NCI-H2196 treated with DMSO at 0.1 percent for 48 hours (cell line): ENCODE results near the gene EEF2K.
A peak's percentile ranks its signal among the peaks of the same experiment; 100 is the strongest.
"Not testable (repeated sequence)": the region's sequence is repeated elsewhere in the genome, so short reads cannot be mapped to it uniquely, and the experiment has no call there.

Source experiments
- DNase-seq: peaks from one replicate; lab custom pipeline; 2025; ENCODE audit not compliant: unreplicated experiment; lab: John Stamatoyannopoulos, UW

Gene EEF2K

DNA sequence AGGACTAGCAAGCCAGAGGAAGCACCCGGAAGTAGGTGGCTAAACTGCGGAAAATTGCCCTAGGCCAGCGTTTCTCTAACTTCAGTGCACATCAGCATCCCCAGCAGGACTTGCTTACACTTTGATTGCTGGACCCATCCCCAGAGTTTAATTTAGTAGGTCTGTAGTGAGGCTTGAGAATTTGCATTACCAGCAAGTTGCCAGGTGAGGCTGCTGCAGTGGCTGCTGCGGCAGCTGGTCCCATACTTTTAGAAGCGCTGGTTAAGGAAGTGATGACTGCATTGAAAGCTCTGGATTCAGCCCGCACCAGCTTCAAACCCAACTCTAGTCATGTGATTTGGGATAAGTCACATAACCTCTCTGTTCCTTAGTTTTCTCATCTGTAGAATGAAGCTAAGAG is 4.2 kb downstream of the EEF2K start:
- no peak for DNase-seq

DNA sequence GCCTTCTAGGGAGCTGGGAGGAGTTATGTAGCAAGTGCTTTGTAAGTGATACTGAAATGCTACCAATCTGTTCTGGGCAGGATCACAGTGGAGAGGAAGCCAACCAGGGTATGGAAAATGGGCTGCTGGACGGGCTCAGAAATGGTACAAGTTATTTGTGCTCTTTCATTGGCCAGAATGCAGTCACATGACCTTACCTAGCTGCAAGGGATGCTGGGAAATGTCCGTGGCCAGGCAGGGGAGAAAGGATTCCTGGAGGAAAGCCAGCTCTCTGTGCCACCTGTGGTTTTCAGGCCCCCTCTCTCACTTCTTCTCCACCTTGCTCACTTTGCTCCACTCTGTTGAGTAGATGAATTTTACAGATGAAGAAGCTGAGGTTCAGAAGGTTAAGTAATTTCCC is 4.8 kb downstream of the EEF2K start:
- no peak for DNase-seq

DNA sequence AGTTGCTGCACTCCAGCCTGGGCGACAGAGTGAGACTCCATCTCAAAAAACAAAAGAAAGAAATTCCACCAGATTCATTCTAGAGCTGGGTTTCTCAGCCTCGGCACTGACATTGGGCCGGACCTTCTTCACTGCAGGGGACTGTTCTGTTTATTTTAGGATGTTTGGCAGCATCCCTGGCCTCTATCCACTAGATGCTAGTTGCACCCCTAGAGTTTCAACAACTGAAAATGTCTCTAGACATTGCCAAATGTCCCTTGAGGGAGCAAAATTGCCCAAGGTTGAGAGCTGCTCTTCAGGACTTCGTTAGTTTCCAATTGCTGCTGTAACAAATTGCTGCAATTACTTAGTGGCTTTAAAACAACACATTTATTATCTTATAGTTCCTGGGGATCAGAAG is 7.2 kb downstream of the EEF2K start:
- DNase-seq: no peak

DNA sequence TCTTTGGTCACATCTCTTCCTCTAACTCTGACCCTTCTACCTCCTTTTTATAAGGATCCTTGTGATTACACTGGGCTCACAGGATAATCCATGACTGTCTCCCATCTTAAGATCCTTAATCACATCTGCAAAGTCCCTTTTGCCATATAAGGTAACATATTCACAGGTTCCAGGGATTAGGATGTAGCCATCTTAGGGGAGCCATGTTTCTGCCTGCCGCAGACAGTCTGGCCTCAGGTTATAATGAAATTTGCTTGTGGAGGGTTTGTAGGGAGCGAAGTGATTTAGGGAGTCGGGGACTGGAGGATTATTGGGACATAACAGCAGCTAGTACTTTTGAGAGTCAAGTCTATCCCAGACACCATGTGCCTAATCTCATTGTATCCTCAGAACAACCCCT is 7.7 kb downstream of the EEF2K start:
- DNase-seq: no peak

DNA sequence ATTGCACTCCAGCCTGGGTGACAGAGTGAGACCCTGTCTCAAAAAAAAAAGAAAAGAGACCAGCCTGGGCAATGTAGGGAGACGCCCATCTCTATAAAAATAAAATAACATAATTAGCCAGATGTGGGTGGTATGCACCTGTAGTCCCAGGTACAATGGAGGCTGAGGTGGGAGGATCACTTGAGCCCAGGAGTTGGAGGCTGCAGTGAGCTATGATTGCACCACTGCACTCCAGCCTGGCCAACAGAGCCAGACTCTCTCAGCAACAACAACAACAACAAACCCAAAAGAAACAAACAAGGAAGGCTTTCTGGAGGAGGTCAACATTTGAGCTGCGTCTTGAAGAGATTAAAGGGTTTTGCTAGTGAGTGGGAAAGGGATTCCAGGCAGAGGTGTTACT is 8.3 kb downstream of the EEF2K start:
- DNase-seq: no peak

GRCh38 chr16:22214889-22215288 is 8.8 kb downstream of the EEF2K start:
- no peak for DNase-seq

DNA sequence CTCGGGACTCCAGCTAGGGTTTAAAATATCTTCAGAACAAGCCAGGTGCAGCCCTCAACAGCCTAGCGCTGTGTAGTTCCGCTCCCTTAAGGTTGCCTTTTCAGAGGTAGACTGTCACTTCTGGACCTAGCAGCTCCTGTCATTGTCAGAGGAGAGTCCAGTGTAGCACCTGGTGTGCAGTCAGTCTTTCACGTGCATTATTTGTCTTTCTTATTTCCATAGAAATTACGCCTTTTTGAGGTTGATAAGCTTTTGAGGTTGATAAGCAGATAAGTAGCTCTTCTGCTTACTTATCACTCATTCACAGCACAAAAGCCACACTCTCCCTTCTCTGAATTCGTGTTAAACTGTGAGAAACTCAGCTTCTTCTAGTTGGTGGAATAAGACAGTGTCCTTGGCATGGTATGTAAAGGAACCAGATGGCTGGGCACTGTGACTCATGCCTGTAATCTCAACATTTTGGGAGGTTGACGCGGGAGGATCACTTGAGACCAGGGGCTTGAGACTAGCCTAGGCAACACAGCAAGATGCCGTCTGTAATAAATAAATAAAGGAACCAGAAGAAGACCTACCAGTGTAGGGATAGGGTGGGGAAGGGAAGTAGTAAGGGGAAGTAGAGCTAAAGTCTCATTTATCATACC is 10.2 kb downstream of the EEF2K start:
- no peak for DNase-seq

DNA sequence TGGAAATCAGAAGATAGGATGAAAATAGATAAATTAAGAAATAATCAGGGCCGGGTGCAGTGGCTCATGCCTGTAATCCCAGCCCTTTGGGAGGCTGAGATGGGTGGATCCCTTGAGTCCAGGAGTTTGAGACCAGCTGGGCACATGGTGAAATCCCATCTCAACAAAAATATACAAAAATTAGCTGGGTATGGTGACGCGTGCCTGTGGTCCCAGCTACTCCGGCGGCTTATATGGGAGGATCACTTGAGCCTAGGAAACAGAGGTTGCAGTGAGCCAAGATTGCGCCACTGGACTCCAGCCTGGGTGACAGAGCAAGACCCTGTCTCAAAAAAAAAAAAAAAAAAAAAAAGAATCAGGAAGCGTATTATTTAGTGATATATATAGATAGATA is 10.8 kb downstream of the EEF2K start:
- not testable (repeated sequence) for DNase-seq

DNA sequence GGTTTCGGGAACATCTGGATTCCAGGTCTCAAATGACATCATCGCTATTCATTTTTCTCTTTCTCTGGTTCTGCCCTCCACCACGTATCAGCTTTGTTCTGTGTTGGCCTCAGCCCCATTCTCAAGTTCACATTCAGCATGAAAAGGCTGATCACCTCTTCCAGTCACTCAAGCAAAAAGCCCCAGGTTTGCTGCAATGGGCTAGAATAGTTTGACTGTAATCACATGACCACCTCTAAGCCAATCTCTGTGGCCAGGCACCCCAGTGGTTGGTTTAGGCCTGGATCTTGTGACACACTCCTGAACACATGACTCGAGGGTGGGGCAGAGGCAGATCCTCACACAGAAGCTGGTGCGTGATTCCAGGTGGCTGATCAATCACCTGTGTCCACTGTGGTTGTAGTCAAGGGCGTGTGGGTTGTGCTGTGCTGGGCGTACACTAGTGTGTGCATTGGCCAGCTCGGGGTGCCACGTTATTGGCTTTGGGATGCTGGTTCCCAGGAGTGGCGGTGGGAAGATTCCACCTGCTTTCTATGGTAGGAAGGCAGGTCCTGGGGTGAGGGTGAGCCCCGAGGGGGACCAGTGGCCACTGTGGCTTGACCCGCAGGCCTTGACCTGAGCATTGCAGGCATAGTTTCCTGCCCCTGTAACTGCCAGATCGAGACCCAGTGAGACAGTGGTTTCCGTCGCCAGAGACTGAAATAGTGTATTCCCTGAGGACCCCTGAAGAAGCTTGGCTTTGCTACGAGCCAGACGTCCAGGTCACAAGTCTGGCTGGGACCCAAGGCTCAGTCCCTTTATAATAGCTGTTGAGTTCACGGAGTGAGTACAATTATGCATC is 12.0 kb downstream of the EEF2K start:
- DNase-seq: no peak

GRCh38 chr16:22219389-22220068 is 13.5 kb downstream of the EEF2K start:
- no peak for DNase-seq

- no peak for DNase-seq
These were observed 14.0 kb downstream of the EEF2K start for GRCh38 chr16:22220069-22220440.

GRCh38 chr16:22220714-22221113 is 14.6 kb downstream of the EEF2K start:
- no peak for DNase-seq

DNA sequence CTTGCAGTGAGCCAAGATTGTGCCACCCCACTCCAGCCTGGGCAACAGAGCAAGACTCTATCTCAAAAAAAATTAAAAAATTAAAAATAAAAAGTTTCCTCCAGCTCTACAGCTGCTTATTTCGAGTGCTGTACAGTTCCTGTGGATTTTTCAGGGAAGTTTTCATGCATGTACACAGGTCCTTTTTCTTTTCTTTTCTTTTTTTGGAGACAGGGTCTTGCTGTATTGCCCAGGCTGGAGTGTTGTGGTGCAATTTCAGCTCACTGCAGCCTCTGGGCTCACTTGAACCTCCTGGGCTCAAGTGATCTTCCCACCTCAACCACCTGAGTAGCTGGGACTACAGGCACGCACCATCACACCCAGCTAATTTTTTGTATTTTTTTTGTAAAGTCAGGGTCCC is 15.9 kb downstream of the EEF2K start:
- no peak for DNase-seq

DNA sequence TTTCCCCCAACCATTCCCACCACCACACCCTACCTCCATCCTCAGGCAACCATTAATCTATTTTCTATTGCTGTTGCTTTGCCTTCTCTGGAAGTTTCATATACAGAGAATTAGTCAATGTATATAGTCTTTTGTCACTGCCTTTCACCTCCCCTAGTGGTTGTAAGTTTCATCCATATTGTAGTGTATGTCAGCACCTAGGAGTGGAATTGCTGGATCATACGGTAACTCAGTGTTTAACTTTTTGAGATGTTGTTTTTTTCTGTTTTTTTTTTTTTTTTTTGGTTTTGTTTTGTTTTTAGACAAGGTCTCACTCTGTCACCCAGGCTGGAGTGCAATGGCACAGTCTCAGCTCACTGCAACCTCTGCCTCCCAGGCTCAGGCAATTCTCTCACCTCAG is 16.9 kb downstream of the EEF2K start:
- no peak for DNase-seq

DNA sequence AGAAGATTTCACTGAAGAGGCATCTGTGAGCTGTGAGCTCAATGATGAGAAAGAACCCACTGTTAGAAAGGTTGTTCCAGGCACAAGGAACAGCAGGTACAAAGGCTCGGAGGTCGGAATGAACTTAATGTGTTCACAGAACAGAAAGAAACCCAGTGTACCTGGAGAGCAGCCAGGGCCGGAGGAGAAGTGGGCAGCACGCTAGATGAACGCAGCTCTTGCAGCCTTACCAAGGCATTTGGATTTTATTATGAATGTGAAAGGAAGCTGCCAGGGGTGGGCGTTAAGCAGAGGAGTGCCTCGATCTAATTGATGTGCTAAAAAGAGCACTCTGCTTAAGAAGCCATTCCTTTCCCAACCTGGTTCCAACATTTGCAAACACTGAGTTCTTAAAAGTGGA is 19.0 kb downstream of the EEF2K start:
- DNase-seq: no peak

- DNase-seq: no peak
These were observed 23.8 kb downstream of the EEF2K start for GRCh38 chr16:22229889-22230288.

DNA sequence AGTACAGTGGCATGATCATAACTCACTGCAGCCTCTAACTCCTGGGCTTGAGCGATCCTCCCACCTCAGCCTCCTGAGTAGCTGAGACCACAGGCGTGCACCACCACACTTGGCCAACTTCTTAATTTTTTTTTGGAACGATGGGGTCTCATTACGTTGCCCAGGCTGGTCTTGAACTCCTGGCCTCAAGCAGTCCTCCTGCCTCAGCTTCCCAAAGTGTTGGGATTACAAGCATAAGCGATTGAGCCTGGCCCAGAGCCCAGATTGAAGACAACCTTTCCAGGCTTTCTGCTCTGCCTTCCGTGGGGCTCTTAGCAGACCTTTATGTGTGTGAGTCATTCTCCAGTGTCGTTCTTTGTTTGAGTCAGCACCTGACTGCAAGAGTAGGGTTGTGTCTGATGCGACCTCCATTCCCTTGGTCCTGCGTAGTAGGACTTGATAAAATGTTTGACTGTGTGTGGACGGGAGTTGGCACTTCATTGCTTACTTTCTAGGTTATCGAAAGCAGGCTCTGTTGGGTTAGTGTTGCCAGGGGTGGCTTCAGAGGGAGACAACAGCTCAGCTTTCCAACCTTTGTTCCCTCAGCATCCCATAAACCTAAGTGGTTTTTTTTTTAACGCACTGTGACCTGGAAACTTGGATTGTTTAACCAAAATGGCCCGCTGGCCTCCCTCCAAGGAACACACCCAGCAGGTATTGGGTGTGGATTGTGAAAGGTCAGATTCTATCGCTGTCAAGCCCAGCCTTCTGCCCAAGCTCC is 26.4 kb downstream of the EEF2K start:
- peak; percentile 77 for DNase-seq

GRCh38 chr16:22233037-22233372 is 26.9 kb downstream of the EEF2K start:
- DNase-seq: no peak

DNA sequence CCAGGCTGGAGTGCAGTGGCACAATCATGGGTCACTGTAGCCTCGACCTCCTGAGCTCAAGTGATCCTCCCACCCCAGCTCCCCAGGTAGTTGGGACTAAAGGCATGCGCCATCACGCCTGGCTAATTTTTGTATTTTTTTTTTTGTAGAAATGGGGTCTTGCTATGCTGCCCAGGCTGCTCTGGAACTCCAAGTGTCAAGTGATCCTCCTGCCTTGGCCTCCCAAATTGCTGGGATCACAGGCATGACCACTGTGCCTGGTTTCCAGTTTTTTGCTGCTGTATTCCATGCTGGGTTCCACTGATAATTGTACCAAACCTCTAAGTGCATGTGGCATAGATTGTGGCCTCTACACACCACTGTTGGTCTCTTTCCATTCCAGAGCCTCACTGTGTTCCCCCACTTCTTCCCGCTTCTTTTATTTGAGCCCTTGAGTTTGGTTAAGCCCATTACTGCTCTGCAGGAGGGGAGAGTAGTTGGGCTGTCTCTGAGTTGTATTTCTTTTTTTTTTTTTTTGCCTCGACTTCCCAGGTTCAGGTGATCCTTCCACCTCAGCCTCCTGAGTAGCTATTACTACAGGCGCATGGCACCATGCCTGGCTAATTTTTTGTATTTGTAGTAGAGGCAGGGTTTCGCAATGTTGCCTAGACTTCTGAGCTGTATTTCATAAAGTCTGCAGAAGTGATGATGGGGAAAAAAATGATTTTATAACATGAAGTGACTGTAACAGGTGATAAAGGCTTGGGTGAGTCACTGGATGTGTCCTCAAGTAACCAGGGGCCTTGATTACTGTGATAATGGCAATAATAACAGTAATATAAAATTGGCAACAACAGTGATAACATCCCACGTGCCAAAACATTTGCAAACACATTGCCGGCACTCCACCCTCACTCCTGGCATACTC is 30.0 kb downstream of the EEF2K start:
- no peak for DNase-seq

GRCh38 chr16:22239131-22239805 is 33.2 kb downstream of the EEF2K start:
- DNase-seq: no peak
